Common myeloid progenitor, CD34-positive (primary cell): ENCODE data around the gene HTR1D.

Source experiments
- CTCF ChIA-PET: fragments of 350-600 bp; sonication (Branson Sonifier 250); formaldehyde crosslinking; loops from one replicate; lab custom pipeline; 2021; ENCODE audit warnings: antibody characterized with exemption; lab: Charles Lee
- POLR2A ChIA-PET: fragments of 350-600 bp; sonication (Branson Sonifier 250); formaldehyde crosslinking; loops from one replicate; lab custom pipeline; 2021; ENCODE audit warnings: antibody characterized with exemption; lab: Charles Lee
- DNase-seq, 3 donors: peaks; one replicate each; pipeline versions ENCODE4 v3.0.0 to v3.0.0-alpha.2; 2013
- H3K27ac ChIP-seq, 2 experiments: 1 replicate in 1 of 2; 2 replicates in 1 of 2; pipeline ENCODE4 v1.7.0; 2013; ENCODE audit warnings: inconsistent platforms in 2 of 2, low read length in 2 of 2, mild to moderate bottlenecking in 2 of 2, low read depth in 1 of 2, moderate library complexity in 1 of 2; ENCODE audit not compliant: severe bottlenecking in 2 of 2, insufficient read depth in 1 of 2, poor library complexity in 1 of 2
- H3K27me3 ChIP-seq, 5 experiments: replicated peaks in 2 of 5; 1 replicate in 3 of 5; 2 replicates in 2 of 5; pipeline versions ENCODE4 v1.6.1 to v1.7.0; 2013; ENCODE audit warnings: low read length in 4 of 5, mild to moderate bottlenecking in 2 of 5, moderate library complexity in 2 of 5, inconsistent platforms in 1 of 5; ENCODE audit not compliant: insufficient read depth in 5 of 5, control insufficient read depth in 4 of 5
- H3K36me3 ChIP-seq, 4 experiments: 1 replicate in 2 of 4; 2 replicates in 2 of 4; pipeline versions ENCODE4 v1.6.1 to v1.7.0; 2013; ENCODE audit warnings: low read length in 3 of 4, control low read depth in 1 of 4, mild to moderate bottlenecking in 1 of 4; ENCODE audit not compliant: control insufficient read depth in 4 of 4, insufficient read depth in 4 of 4
- H3K4me1 ChIP-seq, 4 experiments: 1 replicate in 3 of 4; 2 replicates in 1 of 4; pipeline versions ENCODE4 v1.6.1 to v1.7.1; 2013; ENCODE audit warnings: low read length in 3 of 4, mild to moderate bottlenecking in 3 of 4, control low read depth in 1 of 4, inconsistent platforms in 1 of 4, moderate library complexity in 1 of 4; ENCODE audit not compliant: control insufficient read depth in 4 of 4, insufficient read depth in 4 of 4; ENCODE audit errors: control extremely low read depth in 1 of 4
- H3K4me3 ChIP-seq, 7 experiments: 1 replicate in 4 of 7; 2 replicates in 3 of 7; pipeline versions ENCODE4 v1.5.1 to v1.7.0; 2013; ENCODE audit warnings: mild to moderate bottlenecking in 7 of 7, low read length in 6 of 7, moderate library complexity in 6 of 7, inconsistent platforms in 2 of 7, low read depth in 2 of 7, control low read depth in 1 of 7; ENCODE audit not compliant: insufficient read depth in 4 of 7, control insufficient read depth in 1 of 7; ENCODE audit errors: extremely low read depth in 1 of 7
- H3K9me3 ChIP-seq, 5 experiments: 1 replicate in 4 of 5; 2 replicates in 1 of 5; pipeline versions ENCODE4 v1.6.1 to v1.7.1; 2013; ENCODE audit warnings: low read length in 4 of 5, mild to moderate bottlenecking in 2 of 5, inconsistent platforms in 1 of 5, low read depth in 1 of 5, moderate library complexity in 1 of 5; ENCODE audit not compliant: control insufficient read depth in 4 of 5, insufficient read depth in 2 of 5; ENCODE audit errors: control extremely low read depth in 1 of 5
- WGBS: methylation state at CpG from one replicate; pipeline ENCODE4 v1.1.5; 2013; ENCODE audit not compliant: insufficient coverage; 5-methylcytosine and 5-hydroxymethylcytosine counted together

HTR1D gene

DNA sequence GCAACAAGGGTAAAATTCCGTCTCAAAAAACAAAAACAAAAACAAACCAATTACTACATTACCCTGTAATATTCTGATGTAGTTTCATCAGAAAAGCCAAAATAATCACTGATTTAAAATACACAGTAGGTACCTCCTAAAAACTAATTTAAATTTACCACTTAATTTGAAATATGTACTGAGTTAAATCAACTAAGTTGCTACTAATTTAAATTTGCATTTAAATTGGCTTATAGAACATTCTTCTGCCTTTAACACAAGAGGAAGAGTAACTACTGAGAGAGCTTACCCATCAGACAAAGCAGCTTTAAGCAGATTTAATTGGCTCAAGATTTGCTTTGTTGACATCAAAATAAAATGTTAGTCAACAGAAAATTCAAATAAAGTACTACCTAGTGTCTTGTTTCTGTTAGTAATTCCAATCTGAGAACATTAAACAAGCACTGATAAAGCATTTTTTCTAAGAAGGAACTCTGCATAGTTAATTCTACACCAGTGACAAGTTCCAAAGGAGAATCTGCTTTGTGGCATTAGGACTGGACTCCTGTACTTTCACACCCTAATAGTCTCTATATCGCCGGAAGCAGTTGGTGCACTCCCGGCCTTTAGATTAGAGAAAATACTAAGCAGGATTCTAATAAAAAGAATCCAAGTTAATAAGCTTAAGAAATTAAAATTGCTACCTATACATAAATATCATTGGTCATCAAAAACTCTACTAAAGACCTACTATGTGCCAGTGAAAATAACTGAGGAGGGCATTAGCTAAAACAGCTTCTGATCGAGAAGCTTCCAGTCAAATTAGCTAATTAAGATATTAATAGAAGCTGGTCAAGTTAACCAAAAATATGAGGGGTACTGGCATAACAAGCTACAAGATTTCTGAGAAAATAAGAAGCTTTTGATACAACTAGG lies 57.1 kb downstream of the HTR1D start:
- WGBS = no CpG with 5 or more reads among the region's 5 CpGs
- Histone ChIP-seq H3K27ac (no peak overlapping the region), H3K36me3 (no peaks in the 10 kb centered on the region), H3K27me3 (no peaks in the 10 kb centered on the region), H3K4me1 (peaks cover 0 to 9% (median 3%) of the 10 kb centered on the region in 4 experiments), H3K4me3 (no peak overlapping the region), H3K9me3 (no peaks in the 10 kb centered on the region)
- DNase-seq = no peak
- POLR2A ChIA-PET = no interaction called here
- CTCF ChIA-PET = interaction anchor here (1.1 to 1.7 kb wide), 6 partner anchors 10 to 65 kb away, joined by 3 to 7 read pairs (median 4); no protein-coding TSS in a partner anchor

DNA sequence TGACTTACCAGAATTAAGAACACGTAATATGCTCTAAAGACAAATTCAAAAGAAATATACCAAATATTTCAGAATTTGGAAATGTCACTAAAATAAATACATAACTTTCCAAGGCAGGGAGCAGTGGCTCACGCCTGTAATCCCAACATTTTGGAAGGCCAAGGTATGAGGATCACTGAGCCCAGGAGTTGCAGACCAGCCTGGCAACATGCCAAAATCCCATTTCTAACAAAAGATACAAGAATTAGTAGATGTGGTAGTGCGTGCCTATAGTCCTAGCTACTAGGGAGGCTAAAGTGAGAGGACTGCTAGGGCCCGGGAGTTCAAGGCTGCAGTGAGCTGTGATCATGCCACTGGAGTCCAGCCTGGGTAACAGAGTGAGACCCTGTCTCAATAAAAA lies 60.4 kb downstream of the HTR1D start:
- WGBS = 100% methylated on average over 1 of the region's 4 CpGs
- CTCF ChIA-PET = no interaction called here

DNA sequence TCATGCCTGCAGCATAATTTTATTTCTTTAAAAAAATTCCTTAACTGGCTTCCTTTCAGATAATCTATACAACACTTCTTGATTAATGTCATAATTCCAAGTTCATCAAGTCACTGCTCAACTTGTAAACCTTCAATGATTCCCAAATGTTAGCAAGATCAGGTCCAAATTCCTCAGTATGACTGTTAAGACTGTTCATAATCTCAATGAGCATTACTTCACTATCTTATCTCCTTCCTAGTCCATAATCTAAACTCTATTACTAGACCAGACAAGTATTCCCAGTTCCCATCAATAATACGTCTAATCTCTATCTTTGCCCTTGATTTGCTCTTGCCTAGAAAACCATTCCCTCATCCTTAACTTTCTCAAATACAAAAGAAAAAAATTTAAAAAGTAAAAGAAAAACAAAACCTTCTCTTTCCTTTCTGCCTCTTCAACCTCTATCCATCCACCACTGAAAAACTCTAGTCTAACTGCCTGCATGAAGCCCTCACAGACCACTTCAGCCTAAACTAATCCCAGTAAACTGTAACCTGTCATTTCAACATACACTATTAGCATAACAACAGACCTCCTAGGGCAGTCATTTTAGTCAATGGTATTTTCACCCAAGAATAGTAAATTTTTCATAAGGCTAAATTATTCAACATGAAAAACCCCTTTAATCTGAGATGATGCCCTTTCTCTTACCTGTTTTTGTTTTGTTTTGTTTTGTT lies 64.2 kb downstream of the HTR1D start:
- H3K36me3 ChIP-seq = no peaks in the 10 kb centered on the region
- no peaks in the 10 kb centered on the region for H3K9me3 ChIP-seq
- no peak for DNase-seq
- ChIA-PET POLR2A (no interaction called here), CTCF (no interaction called here)
- H3K27ac ChIP-seq = no peak overlapping the region
- H3K4me1 ChIP-seq = peaks cover 0 to 9% (median 1%) of the 10 kb centered on the region in 4 experiments
- WGBS = 100% methylated on average over 1 of the region's 1 CpG
- H3K27me3 ChIP-seq = no peaks in the 10 kb centered on the region
- no peak overlapping the region for H3K4me3 ChIP-seq

More for the DNA sequence above, 60.4 kb downstream of the HTR1D start:
- H3K36me3 ChIP-seq = no peaks in the 10 kb centered on the region
- peaks cover 0 to 5% (median 0%) of the 10 kb centered on the region in 4 experiments for H3K4me1 ChIP-seq
- no peak for DNase-seq
- no peak overlapping the region for H3K4me3 ChIP-seq
- H3K27ac ChIP-seq = no peak overlapping the region
- no peaks in the 10 kb centered on the region for H3K9me3 ChIP-seq
- no peaks in the 10 kb centered on the region for H3K27me3 ChIP-seq
- POLR2A ChIA-PET = no interaction called here

DNA sequence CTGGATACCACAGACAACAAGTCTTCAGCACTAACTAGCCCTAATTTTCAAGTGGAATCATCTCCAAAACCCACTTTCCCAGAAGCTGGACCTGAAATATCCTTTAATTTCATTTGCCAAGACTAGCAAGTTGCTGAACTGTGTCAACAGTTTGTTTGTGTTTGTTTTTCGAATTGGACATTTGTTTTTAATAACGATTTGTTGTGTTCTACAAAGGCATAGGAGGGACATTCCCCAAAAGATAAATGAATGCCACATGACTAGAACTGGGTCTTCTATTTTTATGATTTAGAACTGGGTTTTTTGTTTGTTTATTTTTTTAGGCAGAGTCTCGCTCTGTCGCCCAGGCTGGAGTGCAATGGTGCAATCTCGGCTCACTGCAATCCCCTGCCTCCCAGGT lies 66.6 kb downstream of the HTR1D start:
- 100% methylated on average over 4 of the region's 5 CpGs for WGBS
- CTCF ChIA-PET = interaction anchor here (0.9 to 1.7 kb wide), 3 partner anchors 11 to 28 kb away, joined by 3 to 5 read pairs (median 3); no protein-coding TSS in a partner anchor
- POLR2A ChIA-PET = interaction anchor here (0.9 kb wide), 1 partner anchor 10 kb away, joined by 3 read pairs; no protein-coding TSS in a partner anchor
- Histone ChIP-seq H3K4me1 (peaks cover 0 to 4% (median 1%) of the 10 kb centered on the region in 4 experiments), H3K4me3 (no peak overlapping the region), H3K27ac (no peak overlapping the region), H3K36me3 (no peaks in the 10 kb centered on the region), H3K27me3 (no peaks in the 10 kb centered on the region), H3K9me3 (no peaks in the 10 kb centered on the region)
- no peak for DNase-seq

DNA sequence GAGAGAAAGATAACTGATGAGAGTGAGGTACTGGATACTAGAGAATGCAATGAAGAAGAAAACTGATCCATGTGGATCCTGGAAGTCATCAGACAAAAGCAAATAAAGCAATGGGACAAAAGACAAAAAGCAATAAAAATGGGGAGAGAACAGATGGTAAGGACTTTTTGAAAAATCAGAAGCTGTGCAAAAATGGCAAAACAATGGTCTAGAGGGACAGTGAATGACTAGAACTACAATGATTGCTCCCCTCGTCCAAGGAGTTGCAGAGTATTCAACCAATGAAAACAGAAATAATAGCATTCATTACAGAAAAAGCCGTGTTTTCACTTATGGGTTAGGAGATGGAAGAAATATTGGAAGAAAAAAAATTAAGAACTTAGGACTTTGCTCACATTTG lies 67.2 kb downstream of the HTR1D start:
- H3K27ac ChIP-seq = no peak overlapping the region
- H3K36me3 ChIP-seq = no peaks in the 10 kb centered on the region
- H3K9me3 ChIP-seq = no peaks in the 10 kb centered on the region
- H3K27me3 ChIP-seq = no peaks in the 10 kb centered on the region
- no peak for DNase-seq
- H3K4me1 ChIP-seq = peaks cover 0 to 4% (median 1%) of the 10 kb centered on the region in 4 experiments
- H3K4me3 ChIP-seq = no peak overlapping the region
- WGBS = no CpG with 5 or more reads among the region's 2 CpGs
- CTCF ChIA-PET = interaction anchor here (1.4 to 1.7 kb wide), 2 partner anchors 17 to 28 kb away, joined by 3 to 5 read pairs; no protein-coding TSS in a partner anchor
- POLR2A ChIA-PET = no interaction called here

DNA sequence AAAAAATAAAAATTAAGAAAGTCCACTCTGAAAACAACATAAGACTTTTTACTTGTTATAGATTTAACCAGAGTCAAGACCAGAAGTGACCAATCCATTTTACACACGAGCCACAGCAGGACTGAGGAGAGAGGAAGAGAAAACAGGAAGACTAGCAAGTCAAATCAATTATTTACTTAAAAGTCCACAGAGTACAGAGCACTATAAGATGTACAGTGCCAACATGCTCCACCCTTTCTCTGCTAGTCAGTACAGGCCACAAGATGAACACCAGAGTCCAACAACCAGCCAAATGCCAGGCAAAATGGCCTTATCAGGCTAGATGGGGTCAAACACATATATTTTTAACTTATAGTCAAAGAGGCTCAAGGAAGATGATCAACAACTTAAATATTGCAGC lies 68.2 kb downstream of the HTR1D start:
- H3K27ac ChIP-seq = no peak overlapping the region
- no peak overlapping the region for H3K4me3 ChIP-seq
- H3K36me3 ChIP-seq = no peaks in the 10 kb centered on the region
- H3K27me3 ChIP-seq = no peaks in the 10 kb centered on the region
- POLR2A ChIA-PET = no interaction called here
- CTCF ChIA-PET = no interaction called here
- DNase-seq = no peak
- WGBS = no CpG with 5 or more reads among the region's 1 CpG
- peaks cover 0 to 4% (median 1%) of the 10 kb centered on the region in 4 experiments for H3K4me1 ChIP-seq
- no peaks in the 10 kb centered on the region for H3K9me3 ChIP-seq
